VCaP (cell line): ENCODE measurements around the gene PCP4L1.
"Not testable (repeated sequence)": the region's sequence is repeated elsewhere in the genome, so short reads cannot be mapped to it uniquely, and the experiment has no call there.

Source experiments
- H3K27ac ChIP-seq: fragments of 450-650 bp; 2 replicates; pipeline ENCODE4 v1.5.1; 2017
- CTCF ChIP-seq: fragments of 450-650 bp; conservative IDR thresholded peaks from 2 replicates; pipeline ENCODE4 v1.5.1; 2017; ENCODE audit warnings: mild to moderate bottlenecking, moderate library complexity

PCP4L1 gene

GRCh38 chr1:161233102-161233501 lies 25.4 kb upstream of the PCP4L1 start:
- no peak for TF ChIP-seq CTCF
- H3K27ac ChIP-seq: no peak overlapping the region

GRCh38 chr1:161235957-161236775 lies 22.4 kb upstream of the PCP4L1 start:
- TF ChIP-seq CTCF: no peak
- H3K27ac ChIP-seq: no peak overlapping the region

- no peak for TF ChIP-seq CTCF
- no peak within 1 kb of the TSS for H3K27ac ChIP-seq
Measured at GRCh38 chr1:161238039-161238473, 20.5 kb upstream of the PCP4L1 start, which contains the start of gene NR1I3. Gene NR1I3, minus strand, starts transcription at chr1:161238203. Its CDS starts 1,638 bp downstream, at chr1:161236565.

GRCh38 chr1:161241682-161242081 lies 16.9 kb upstream of the PCP4L1 start:
- no peak for TF ChIP-seq CTCF

GRCh38 chr1:161242313-161242712 lies 16.2 kb upstream of the PCP4L1 start:
- H3K27ac ChIP-seq: no peak overlapping the region
- no peak for TF ChIP-seq CTCF

More at GRCh38 chr1:161241682-161242081, 16.9 kb upstream of the PCP4L1 start:
- H3K27ac ChIP-seq: no peak overlapping the region

- no peak for TF ChIP-seq CTCF
- no peak overlapping the region for H3K27ac ChIP-seq
Measured at GRCh38 chr1:161244888-161245287, 13.7 kb upstream of the PCP4L1 start.

- not testable (repeated sequence) for H3K27ac ChIP-seq
Measured at GRCh38 chr1:161250100-161250499, 8.4 kb upstream of the PCP4L1 start.

- TF ChIP-seq CTCF: no peak
- H3K27ac ChIP-seq: no peak overlapping the region
Measured at GRCh38 chr1:161250829-161251228, 7.7 kb upstream of the PCP4L1 start.
